ENCODE data around the gene NEDD4L. TPM values are rescaled to one million over a fixed set of nuclear protein-coding genes. Genes with fewer than 3 reads are reported as not detected.

NEDD4L gene
- total and polyA plus RNA-seq, 12 donors: 17.8 to 110 (median 37.6) TPM

- no peak for DNase-seq
- no peak overlapping the region for H3K4me3 ChIP-seq
Measured at GRCh38 chr18:58026395-58026794, 17.6 kb upstream of the NEDD4L start.

DNA sequence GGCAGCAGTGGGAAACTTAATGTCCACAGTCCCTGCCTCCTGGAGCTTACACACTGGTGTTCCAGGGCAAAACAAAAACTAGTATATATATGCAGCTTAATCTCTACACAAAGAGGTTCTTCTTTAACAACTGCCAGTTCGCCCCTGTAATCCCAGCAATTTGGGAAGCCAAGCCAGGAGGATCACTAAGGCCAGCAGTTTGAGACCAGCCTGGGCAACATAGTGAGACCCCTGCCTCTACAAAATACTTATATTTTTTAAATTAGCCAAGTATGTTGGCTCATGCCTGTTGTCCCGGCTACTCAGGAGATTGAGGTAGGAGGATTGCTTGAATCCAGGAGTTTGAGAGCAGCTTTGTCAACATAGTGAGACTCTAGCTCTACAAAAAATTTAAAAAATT, 17.2 kb upstream of the NEDD4L start:
- 47 to 79% (median 50%) methylated on average over 1 to 2 of the region's 2 CpGs for WGBS, 4 donors
- no peaks in the 10 kb centered on the region for H3K4me1 ChIP-seq (replicated peaks in 1 of 2)
- H3K27me3 ChIP-seq: no peaks in the 10 kb centered on the region
- no peaks in the 10 kb centered on the region for H3K36me3 ChIP-seq (replicated peaks in 1 of 2)
- no peaks in the 10 kb centered on the region for H3K9me3 ChIP-seq (replicated peaks in 1 of 3)
- no peak overlapping the region for H3K27ac ChIP-seq
- no peak for TF ChIP-seq POLR2A (IDR thresholded peaks at IDR 0.05)
- TF ChIP-seq, protein P1, sequence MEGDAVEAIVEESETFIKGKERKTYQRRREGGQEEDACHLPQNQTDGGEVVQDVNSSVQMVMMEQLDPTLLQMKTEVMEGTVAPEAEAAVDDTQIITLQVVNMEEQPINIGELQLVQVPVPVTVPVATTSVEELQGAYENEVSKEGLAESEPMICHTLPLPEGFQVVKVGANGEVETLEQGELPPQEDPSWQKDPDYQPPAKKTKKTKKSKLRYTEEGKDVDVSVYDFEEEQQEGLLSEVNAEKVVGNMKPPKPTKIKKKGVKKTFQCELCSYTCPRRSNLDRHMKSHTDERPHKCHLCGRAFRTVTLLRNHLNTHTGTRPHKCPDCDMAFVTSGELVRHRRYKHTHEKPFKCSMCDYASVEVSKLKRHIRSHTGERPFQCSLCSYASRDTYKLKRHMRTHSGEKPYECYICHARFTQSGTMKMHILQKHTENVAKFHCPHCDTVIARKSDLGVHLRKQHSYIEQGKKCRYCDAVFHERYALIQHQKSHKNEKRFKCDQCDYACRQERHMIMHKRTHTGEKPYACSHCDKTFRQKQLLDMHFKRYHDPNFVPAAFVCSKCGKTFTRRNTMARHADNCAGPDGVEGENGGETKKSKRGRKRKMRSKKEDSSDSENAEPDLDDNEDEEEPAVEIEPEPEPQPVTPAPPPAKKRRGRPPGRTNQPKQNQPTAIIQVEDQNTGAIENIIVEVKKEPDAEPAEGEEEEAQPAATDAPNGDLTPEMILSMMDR (IDR thresholded peaks at IDR 0.05): no peak
- no peak for DNase-seq
- H3K4me3 ChIP-seq: no peak overlapping the region
- intact Hi-C loops (cut with DNase I): no loop called here

More at GRCh38 chr18:58026395-58026794, 17.6 kb upstream of the NEDD4L start:
- Histone ChIP-seq H3K9me3 (replicated peaks in 1 of 3) (no peaks in the 10 kb centered on the region), H3K27me3 (no peaks in the 10 kb centered on the region), H3K27ac (no peak overlapping the region), H3K36me3 (replicated peaks in 1 of 2) (no peaks in the 10 kb centered on the region), H3K4me1 (replicated peaks in 1 of 2) (no peaks in the 10 kb centered on the region)
- no peak for TF ChIP-seq POLR2A (IDR thresholded peaks at IDR 0.05)
- TF ChIP-seq, protein P1 (IDR thresholded peaks at IDR 0.05): no peak
- 77 to 90% (median 82%) methylated on average over 3 of the region's 3 CpGs for WGBS, 4 donors
- intact Hi-C loops (cut with DNase I): no loop called here

- TF ChIP-seq, protein P1 (IDR thresholded peaks at IDR 0.05): no peak
- TF ChIP-seq POLR2A (IDR thresholded peaks at IDR 0.05): no peak
- no peak for DNase-seq
- intact Hi-C loops (cut with DNase I): no loop called here
- Histone ChIP-seq H3K9me3 (replicated peaks in 1 of 3) (no peaks in the 10 kb centered on the region), H3K4me3 (no peak overlapping the region), H3K27ac (no peak overlapping the region), H3K4me1 (replicated peaks in 1 of 2) (no peaks in the 10 kb centered on the region), H3K27me3 (no peaks in the 10 kb centered on the region), H3K36me3 (replicated peaks in 1 of 2) (no peaks in the 10 kb centered on the region)
- WGBS, 4 donors: 81 to 86% (median 83%) methylated on average over 3 of the region's 3 CpGs
Measured at GRCh38 chr18:58027341-58027740, 16.7 kb upstream of the NEDD4L start.

DNA sequence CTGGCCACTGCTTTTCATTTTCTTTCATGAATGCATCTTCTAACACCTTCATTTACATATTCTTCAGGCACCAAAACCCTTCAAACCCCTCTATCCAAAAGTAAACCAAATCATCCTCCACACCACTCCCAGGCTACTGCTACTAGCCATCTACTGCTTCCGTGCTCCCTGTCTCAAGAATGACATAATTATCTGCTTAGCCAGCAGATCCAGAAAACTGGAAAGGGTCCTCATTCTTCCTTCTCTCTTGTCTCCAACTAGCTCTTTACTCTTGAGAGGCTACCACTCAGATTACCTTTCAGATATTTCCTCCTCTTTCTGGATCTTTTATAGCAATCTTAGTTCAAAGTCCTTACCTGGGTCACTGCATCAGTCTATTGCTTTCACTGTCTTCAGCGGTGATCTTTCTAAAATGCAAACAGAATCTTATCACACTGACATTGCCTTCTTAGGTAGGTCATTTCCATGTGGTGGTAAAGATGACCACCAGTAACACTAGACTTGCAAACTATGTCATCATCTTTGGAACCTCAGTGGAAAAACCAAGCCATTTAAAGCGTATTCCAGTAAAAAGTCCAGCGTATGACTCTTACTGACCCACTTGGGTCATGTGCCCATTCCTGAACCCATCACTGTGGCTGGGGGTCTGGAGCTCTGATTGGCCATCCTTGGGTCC, 15.8 kb upstream of the NEDD4L start:
- TF ChIP-seq, protein P1 (IDR thresholded peaks at IDR 0.05): no peak
- TF ChIP-seq POLR2A (IDR thresholded peaks at IDR 0.05): no peak

More for the DNA sequence above, 15.8 kb upstream of the NEDD4L start:
- no peak overlapping the region for H3K27ac ChIP-seq
- no peaks in the 10 kb centered on the region for H3K27me3 ChIP-seq
- DNase-seq: no peak
- WGBS, 4 donors: 92 to 98% (median 95%) methylated on average over 4 of the region's 4 CpGs
- no peak overlapping the region for H3K4me3 ChIP-seq
- no peaks in the 10 kb centered on the region for H3K9me3 ChIP-seq (replicated peaks in 1 of 3)
- H3K36me3 ChIP-seq (replicated peaks in 1 of 2): no peaks in the 10 kb centered on the region
- H3K4me1 ChIP-seq (replicated peaks in 1 of 2): no peaks in the 10 kb centered on the region
- intact Hi-C loops (cut with DNase I): no loop called here

Measured in adrenal gland (tissue), 12 donors.